Embryonic facial prominence (tissue), 1 donor: Measurements from ENCODE around the gene SLIT3.

Experiments used
- DNase-seq: peaks from one replicate; pipeline ENCODE4 v3.0.0-alpha.2; 2016; ENCODE audit errors: extremely low spot score

Gene SLIT3

GRCh38 chr5:168931638-168932345 is 369.1 kb downstream of the SLIT3 start:
- no peak for DNase-seq

- no peak for DNase-seq
Observed at GRCh38 chr5:168929656-168930055, 371.3 kb downstream of the SLIT3 start.

- no peak for DNase-seq
Observed at GRCh38 chr5:168925160-168925559, 375.8 kb downstream of the SLIT3 start.

- DNase-seq = no peak
Observed at GRCh38 chr5:168921147-168921866, 379.6 kb downstream of the SLIT3 start.

GRCh38 chr5:168920019-168920810 is 380.7 kb downstream of the SLIT3 start:
- no peak for DNase-seq

- DNase-seq = no peak
Observed at GRCh38 chr5:168917947-168918600, 382.9 kb downstream of the SLIT3 start.

- DNase-seq = no peak
Observed at GRCh38 chr5:168916852-168917251, 384.1 kb downstream of the SLIT3 start.

- DNase-seq = no peak
Observed at GRCh38 chr5:168916266-168916665, 384.7 kb downstream of the SLIT3 start.

GRCh38 chr5:168914491-168914890 is 386.4 kb downstream of the SLIT3 start:
- no peak for DNase-seq

- DNase-seq = no peak
Observed at GRCh38 chr5:168910874-168911273, 390.1 kb downstream of the SLIT3 start.

- DNase-seq = no peak
Observed at GRCh38 chr5:168908207-168908606, 392.7 kb downstream of the SLIT3 start.

- no peak for DNase-seq
Observed at GRCh38 chr5:168903061-168903460, 397.9 kb downstream of the SLIT3 start.

GRCh38 chr5:168899673-168900072 is 401.3 kb downstream of the SLIT3 start:
- no peak for DNase-seq

GRCh38 chr5:168899264-168899663 is 401.7 kb downstream of the SLIT3 start:
- DNase-seq = no peak

GRCh38 chr5:168898247-168898911 is 402.6 kb downstream of the SLIT3 start:
- no peak for DNase-seq

GRCh38 chr5:168897387-168898122 is 403.4 kb downstream of the SLIT3 start:
- DNase-seq = no peak

GRCh38 chr5:168895295-168896071 is 405.5 kb downstream of the SLIT3 start:
- no peak for DNase-seq

GRCh38 chr5:168893283-168893682 is 407.7 kb downstream of the SLIT3 start:
- DNase-seq = no peak

GRCh38 chr5:168892618-168893186 is 408.2 kb downstream of the SLIT3 start:
- no peak for DNase-seq
